ENCODE measurements around the gene TBC1D24.

GRCh38 chr16:2515180-2515851 is 40.4 kb downstream of the TBC1D24 start:
- TF ChIP-seq POLR2A (IDR thresholded peaks at IDR 0.05) (no peak), CTCF (IDR thresholded peaks at IDR 0.05) (no peak)
